GM04504 (cell line): ENCODE data around the gene MITF.
"Not testable (repeated sequence)": the region's sequence is repeated elsewhere in the genome, so short reads cannot be mapped to it uniquely, and the experiment has no call there.

ENCODE experiments used
- DNase-seq: peaks from one replicate; pipeline ENCODE4 v3.0.0-alpha.2; 2012; ENCODE audit warnings: low read depth

Gene MITF

GRCh38 chr3:69791106-69791505 lies 51.8 kb downstream of the MITF start:
- peak; percentile 76 for DNase-seq

GRCh38 chr3:69791919-69792399 lies 52.7 kb downstream of the MITF start:
- DNase-seq, result no peak

- DNase-seq, result not testable (repeated sequence)
Measured at GRCh38 chr3:69796126-69796525, 56.9 kb downstream of the MITF start.

- DNase-seq, result no peak
Measured at GRCh38 chr3:69803681-69804270, 64.5 kb downstream of the MITF start.

GRCh38 chr3:69805491-69805890 lies 66.2 kb downstream of the MITF start:
- no peak for DNase-seq

GRCh38 chr3:69806735-69807438 lies 67.6 kb downstream of the MITF start:
- DNase-seq, result peak; percentile 32

GRCh38 chr3:69807674-69808073 lies 68.4 kb downstream of the MITF start:
- no peak for DNase-seq

- no peak for DNase-seq
Measured at GRCh38 chr3:69809076-69809835, 70.0 kb downstream of the MITF start.

GRCh38 chr3:69811452-69812401 lies 72.5 kb downstream of the MITF start:
- DNase-seq, result no peak

- no peak for DNase-seq
Measured at GRCh38 chr3:69815970-69816369, 76.7 kb downstream of the MITF start.

GRCh38 chr3:69817988-69818387 lies 78.7 kb downstream of the MITF start:
- DNase-seq, result no peak

- no peak for DNase-seq
Measured at GRCh38 chr3:69819282-69819681, 80.0 kb downstream of the MITF start.

GRCh38 chr3:69821133-69821532 lies 81.9 kb downstream of the MITF start:
- DNase-seq, result no peak

GRCh38 chr3:69823743-69824142 lies 84.5 kb downstream of the MITF start:
- DNase-seq, result no peak

GRCh38 chr3:69825446-69825845 lies 86.2 kb downstream of the MITF start:
- no peak for DNase-seq

- no peak for DNase-seq
Measured at GRCh38 chr3:69827127-69827526, 87.9 kb downstream of the MITF start.

- no peak for DNase-seq
Measured at GRCh38 chr3:69828817-69829216, 89.6 kb downstream of the MITF start.

- DNase-seq, result no peak
Measured at GRCh38 chr3:69830147-69830546, 90.9 kb downstream of the MITF start.

GRCh38 chr3:69831737-69832136 lies 92.5 kb downstream of the MITF start:
- no peak for DNase-seq

- DNase-seq, result no peak
Measured at GRCh38 chr3:69833591-69833990, 94.3 kb downstream of the MITF start.

GRCh38 chr3:69838217-69838616 lies 99.0 kb downstream of the MITF start:
- DNase-seq, result peak; percentile 81
